ENCODE data around the gene UBIAD1. TPM values are rescaled to one million over a fixed set of nuclear protein-coding genes. Genes with fewer than 3 reads are reported as not detected.

UBIAD1 gene
- total RNA-seq, 3 donors from 2014 or later (not counting 1 experiment from before 2014, with no cell fraction given) = 21.2 to 22.1 (median 21.7) TPM

DNA sequence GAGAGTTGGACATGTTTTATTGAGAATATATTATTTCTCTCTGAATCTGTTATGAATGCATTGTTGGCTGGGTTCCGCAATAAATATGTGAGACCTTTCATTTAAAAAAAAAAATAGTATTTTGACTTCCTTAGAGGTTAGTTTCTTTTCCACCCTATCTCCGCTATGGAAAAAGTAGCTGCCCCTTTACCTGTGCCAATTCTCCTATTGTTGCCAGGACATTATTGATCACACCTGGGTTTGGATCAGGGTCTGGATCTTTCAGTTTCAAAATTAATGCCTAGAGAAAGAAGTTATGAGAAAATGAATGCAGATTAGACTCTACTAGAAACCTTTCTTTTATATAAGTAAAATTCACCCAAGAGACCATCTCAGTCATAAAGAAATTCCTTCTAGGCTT is 39.8 kb upstream of the UBIAD1 start:
- Mint-ChIP-seq H3K9me3 (no peaks in the 10 kb centered on the region), H3K4me1 (no peaks in the 10 kb centered on the region), H3K27ac (no peak overlapping the region), H3K36me3 (peaks cover 50% of the 10 kb centered on the region), H3K27me3 (ENCODE audit: low read depth in 2 of 2) (no peaks in the 10 kb centered on the region), H3K4me3 (no peak overlapping the region)
- Histone ChIP-seq H3K27ac (ENCODE audit: low read length) (no peak overlapping the region), H3K4me3 (ENCODE audit: low read length) (no peak overlapping the region), H3K27me3 (ENCODE audit: control insufficient read depth, insufficient read depth, low read length) (no peaks in the 10 kb centered on the region), H3K9me3 (ENCODE audit: control insufficient read depth, insufficient read depth, low read length) (no peaks in the 10 kb centered on the region), H3K4me1 (ENCODE audit: control insufficient read depth, insufficient read depth, low read length) (peaks cover 4% of the 10 kb centered on the region), H3K36me3 (ENCODE audit: control insufficient read depth, insufficient read depth, low read length) (peaks cover 86% of the 10 kb centered on the region)
- ATAC-seq = no peak
- TF ChIP-seq, protein P1, sequence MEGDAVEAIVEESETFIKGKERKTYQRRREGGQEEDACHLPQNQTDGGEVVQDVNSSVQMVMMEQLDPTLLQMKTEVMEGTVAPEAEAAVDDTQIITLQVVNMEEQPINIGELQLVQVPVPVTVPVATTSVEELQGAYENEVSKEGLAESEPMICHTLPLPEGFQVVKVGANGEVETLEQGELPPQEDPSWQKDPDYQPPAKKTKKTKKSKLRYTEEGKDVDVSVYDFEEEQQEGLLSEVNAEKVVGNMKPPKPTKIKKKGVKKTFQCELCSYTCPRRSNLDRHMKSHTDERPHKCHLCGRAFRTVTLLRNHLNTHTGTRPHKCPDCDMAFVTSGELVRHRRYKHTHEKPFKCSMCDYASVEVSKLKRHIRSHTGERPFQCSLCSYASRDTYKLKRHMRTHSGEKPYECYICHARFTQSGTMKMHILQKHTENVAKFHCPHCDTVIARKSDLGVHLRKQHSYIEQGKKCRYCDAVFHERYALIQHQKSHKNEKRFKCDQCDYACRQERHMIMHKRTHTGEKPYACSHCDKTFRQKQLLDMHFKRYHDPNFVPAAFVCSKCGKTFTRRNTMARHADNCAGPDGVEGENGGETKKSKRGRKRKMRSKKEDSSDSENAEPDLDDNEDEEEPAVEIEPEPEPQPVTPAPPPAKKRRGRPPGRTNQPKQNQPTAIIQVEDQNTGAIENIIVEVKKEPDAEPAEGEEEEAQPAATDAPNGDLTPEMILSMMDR (IDR thresholded peaks at IDR 0.05) = no peak
- DNase-seq = no peak
- intact Hi-C loops (cut with micrococcal nuclease) = no loop called here
- WGBS (ENCODE audit: insufficient coverage) = no CpG with 5 or more reads among the region's 2 CpGs

DNA sequence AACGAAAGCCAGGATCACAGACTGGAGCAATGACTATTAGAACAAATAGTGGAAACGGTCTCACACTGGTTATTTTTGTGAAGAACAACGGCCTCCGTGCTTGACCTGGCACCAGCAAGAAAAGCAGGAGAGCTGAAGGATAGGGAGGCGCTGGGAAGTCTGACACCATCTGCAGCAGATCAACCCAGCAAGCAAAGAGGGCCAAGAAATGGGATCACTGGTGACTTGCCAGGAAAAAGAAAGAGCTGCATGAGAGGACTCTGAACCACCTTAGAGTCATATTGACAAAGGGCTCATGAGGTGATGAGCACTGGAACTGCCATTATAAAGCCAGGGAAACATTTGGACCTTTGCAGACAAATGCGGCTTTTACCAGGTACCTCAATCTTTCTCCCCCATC is 35.6 kb upstream of the UBIAD1 start:
- H3K4me1 ChIP-seq (ENCODE audit: control insufficient read depth, insufficient read depth, low read length) = no peaks in the 10 kb centered on the region
- ATAC-seq (no peak), DNase-seq (no peak)
- no peaks in the 10 kb centered on the region for H3K9me3 ChIP-seq (ENCODE audit: control insufficient read depth, insufficient read depth, low read length)
- Mint-ChIP-seq H3K27ac (no peak overlapping the region), H3K27me3 (ENCODE audit: low read depth in 2 of 2) (no peaks in the 10 kb centered on the region), H3K4me1 (peaks cover 0 to 7% of the 10 kb centered on the region in 2 donors), H3K9me3 (no peaks in the 10 kb centered on the region), H3K36me3 (peaks cover 27% of the 10 kb centered on the region), H3K4me3 (no peak overlapping the region)
- WGBS (ENCODE audit: insufficient coverage) = 70% methylated on average over 6 of the region's 6 CpGs
- no peak overlapping the region for H3K27ac ChIP-seq (ENCODE audit: low read length)
- no peaks in the 10 kb centered on the region for H3K27me3 ChIP-seq (ENCODE audit: control insufficient read depth, insufficient read depth, low read length)
- peaks cover 79% of the 10 kb centered on the region for H3K36me3 ChIP-seq (ENCODE audit: control insufficient read depth, insufficient read depth, low read length)
- no peak overlapping the region for H3K4me3 ChIP-seq (ENCODE audit: low read length)
- intact Hi-C loops (cut with micrococcal nuclease) = no loop called here
- TF ChIP-seq, protein P1 (IDR thresholded peaks at IDR 0.05) = no peak

DNA sequence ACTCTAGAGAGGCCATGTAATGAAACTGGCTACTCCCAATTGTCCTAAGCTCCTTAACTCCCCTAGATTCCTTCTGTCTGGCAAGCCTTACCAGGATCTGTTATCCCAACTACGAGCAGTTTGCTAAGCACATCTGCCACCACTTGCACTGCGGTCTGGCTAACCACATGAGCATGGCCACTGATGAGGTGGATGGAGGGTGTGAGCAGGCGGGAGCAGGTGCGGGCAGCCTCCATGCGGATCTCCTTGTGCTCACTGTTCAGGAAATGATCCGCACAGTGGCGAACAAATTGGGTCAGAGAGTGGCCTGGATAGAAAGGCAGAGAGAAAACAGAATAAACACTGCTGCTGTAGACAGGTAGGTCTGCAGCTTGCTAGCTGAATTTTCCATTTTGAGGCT is 34.7 kb upstream of the UBIAD1 start:
- intact Hi-C loops (cut with micrococcal nuclease) = no loop called here
- Histone ChIP-seq H3K27me3 (ENCODE audit: control insufficient read depth, insufficient read depth, low read length) (no peaks in the 10 kb centered on the region), H3K9me3 (ENCODE audit: control insufficient read depth, insufficient read depth, low read length) (no peaks in the 10 kb centered on the region), H3K36me3 (ENCODE audit: control insufficient read depth, insufficient read depth, low read length) (peaks cover 79% of the 10 kb centered on the region), H3K4me1 (ENCODE audit: control insufficient read depth, insufficient read depth, low read length) (no peaks in the 10 kb centered on the region), H3K4me3 (ENCODE audit: low read length) (no peak overlapping the region), H3K27ac (ENCODE audit: low read length) (no peak overlapping the region)
- Mint-ChIP-seq H3K27ac (no peak overlapping the region), H3K4me1 (peaks cover 0 to 7% of the 10 kb centered on the region in 2 donors), H3K36me3 (peaks cover 21% of the 10 kb centered on the region), H3K4me3 (no peak overlapping the region), H3K9me3 (no peaks in the 10 kb centered on the region), H3K27me3 (ENCODE audit: low read depth in 2 of 2) (no peaks in the 10 kb centered on the region)
- DNase-seq (no peak), ATAC-seq (no peak)
- TF ChIP-seq, protein P1 (IDR thresholded peaks at IDR 0.05) = no peak
- WGBS (ENCODE audit: insufficient coverage) = 93% methylated on average over 7 of the region's 7 CpGs

DNA sequence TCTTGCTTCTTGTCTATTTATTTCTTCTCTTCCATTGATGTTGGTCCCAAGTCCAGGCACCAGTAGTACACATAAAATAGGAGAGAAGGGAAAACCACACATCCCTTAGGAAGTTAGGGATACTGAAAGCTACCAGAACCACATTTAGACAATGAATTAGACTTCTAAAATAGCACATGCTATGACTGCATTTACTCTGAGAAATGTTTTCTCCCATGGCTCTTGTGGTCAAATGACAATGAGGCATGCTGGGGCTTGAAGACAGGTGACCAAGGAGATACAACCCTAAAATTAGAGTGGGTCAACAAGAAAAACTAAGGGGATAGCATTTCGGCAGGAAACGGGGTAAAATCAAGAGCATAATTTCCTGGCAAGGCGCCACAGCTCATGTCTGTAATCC is 27.8 kb upstream of the UBIAD1 start:
- Histone ChIP-seq H3K27me3 (ENCODE audit: control insufficient read depth, insufficient read depth, low read length) (no peaks in the 10 kb centered on the region), H3K4me3 (ENCODE audit: low read length) (no peak overlapping the region), H3K9me3 (ENCODE audit: control insufficient read depth, insufficient read depth, low read length) (no peaks in the 10 kb centered on the region), H3K36me3 (ENCODE audit: control insufficient read depth, insufficient read depth, low read length) (peaks cover 51% of the 10 kb centered on the region), H3K27ac (ENCODE audit: low read length) (peak overlapping the region; percentile 61), H3K4me1 (ENCODE audit: control insufficient read depth, insufficient read depth, low read length) (peaks cover 25% of the 10 kb centered on the region)
- Mint-ChIP-seq H3K27me3 (ENCODE audit: low read depth in 2 of 2) (no peaks in the 10 kb centered on the region), H3K4me1 (peaks cover 24 to 34% of the 10 kb centered on the region in 2 donors), H3K9me3 (no peaks in the 10 kb centered on the region), H3K4me3 (no peak overlapping the region), H3K27ac (peak overlapping the region; percentile 91 to 94), H3K36me3 (peaks cover 6% of the 10 kb centered on the region)
- TF ChIP-seq, protein P1 (IDR thresholded peaks at IDR 0.05) = no peak
- DNase-seq (no peak), ATAC-seq (no peak)
- 68% methylated on average over 3 of the region's 3 CpGs for WGBS (ENCODE audit: insufficient coverage)
- intact Hi-C loops (cut with micrococcal nuclease) = no loop called here

Measured in natural killer cell (primary cell).